HG02884 (cell line): ENCODE results near the gene HOXC11.
A peak's percentile ranks its signal among the peaks of the same experiment; 100 is the strongest.

Source experiments
- ATAC-seq: cut with Tn5 transposase; IDR thresholded peaks from one replicate; pipeline ENCODE4 v1.9.1; 2021; ENCODE audit warnings: mild to moderate bottlenecking, moderate library complexity; ENCODE audit not compliant: unreplicated experiment

Gene HOXC11

GRCh38 chr12:54007538-54008259, 34.8 kb downstream of the HOXC11 start:
- ATAC-seq = no peak

DNA sequence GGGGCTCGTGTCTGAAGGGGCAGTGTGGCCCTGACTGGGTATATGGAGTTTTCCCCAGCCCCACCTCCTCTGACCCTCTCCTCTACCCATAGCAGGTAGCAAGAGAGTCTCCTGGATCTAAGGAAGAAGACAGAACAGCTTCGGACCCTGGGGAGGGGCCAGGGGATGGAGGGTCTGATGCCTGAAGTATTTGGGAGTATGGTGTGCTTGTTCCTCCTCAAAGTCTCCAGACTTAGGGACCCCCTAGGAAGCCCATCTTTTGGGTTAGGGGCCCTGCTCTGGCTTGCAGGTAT, 35.3 kb downstream of the HOXC11 start:
- no peak for ATAC-seq

- no peak for ATAC-seq
Measured at GRCh38 chr12:54009171-54010052, 36.5 kb downstream of the HOXC11 start.

- ATAC-seq = no peak
Measured at GRCh38 chr12:54010053-54010971, 37.4 kb downstream of the HOXC11 start.

DNA sequence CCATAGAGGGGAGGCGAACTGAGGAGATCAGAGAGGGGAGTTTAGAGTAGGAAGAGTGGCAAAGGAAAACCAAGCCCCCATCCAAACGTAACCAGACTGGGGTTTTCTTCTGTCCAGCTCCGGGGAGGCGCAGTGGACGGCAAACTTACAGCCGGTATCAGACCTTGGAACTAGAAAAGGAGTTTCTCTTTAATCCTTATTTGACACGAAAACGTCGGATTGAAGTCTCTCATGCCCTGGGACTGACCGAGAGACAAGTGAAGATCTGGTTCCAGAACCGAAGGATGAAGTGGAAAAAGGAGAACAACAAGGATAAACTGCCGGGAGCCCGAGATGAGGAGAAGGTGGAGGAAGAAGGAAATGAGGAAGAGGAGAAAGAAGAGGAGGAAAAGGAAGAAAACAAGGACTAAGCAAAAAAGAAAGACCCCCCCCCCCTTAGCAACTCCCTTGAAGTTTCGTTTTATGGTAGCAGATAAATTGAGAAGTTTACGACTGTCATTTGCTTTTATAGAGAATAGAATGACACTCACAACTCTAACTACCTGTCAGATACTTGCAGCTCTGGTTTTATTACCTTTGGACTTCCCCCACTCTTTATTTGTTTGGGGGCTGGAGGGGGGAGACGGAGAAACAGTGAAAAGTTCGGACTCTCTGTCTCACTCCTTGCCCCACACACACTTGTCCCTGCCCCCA, 38.2 kb downstream of the HOXC11 start:
- ATAC-seq = no peak

DNA sequence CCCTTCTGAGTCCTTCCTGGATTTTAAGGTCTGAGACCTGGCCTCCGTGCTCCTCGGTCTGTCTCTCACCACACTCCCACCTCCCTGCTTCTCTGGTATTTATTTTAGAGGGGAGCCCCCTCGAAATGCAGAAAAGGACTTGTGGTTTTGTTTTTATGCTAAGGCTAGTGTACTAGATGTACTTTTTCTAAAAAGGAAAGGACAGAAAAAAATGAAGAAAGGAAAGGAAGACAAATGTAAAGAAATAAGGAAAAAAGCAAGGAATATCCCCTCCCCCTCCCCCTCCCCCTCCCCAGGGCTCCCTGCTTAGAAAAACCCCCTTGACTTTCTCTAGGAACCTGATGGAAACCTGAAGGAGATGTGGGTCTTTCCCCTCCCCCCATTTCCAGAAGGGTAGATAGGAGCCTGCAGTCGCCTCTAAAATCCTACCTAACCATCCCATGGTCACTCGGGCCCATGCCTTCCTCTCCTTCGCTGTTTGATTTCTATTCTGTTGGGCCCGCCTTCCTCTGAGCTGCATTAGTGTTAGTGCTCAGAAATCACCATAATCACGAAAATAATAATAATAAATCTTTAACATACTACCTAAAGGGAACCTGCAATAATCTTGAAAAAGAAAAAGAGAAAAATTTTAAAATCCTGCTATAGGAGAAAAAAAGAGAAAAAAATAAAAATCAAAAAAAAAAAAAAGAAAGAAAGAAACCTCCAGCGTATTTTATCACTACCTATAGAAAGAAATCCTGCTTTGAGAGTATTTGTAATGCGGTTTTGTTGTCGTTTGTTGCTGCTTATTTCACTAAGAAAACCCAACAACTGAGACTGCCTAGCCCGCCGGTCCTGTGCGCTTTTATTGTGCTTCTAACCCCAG, 39.0 kb downstream of the HOXC11 start:
- no peak for ATAC-seq

GRCh38 chr12:54012631-54013409, 39.9 kb downstream of the HOXC11 start:
- no peak for ATAC-seq

DNA sequence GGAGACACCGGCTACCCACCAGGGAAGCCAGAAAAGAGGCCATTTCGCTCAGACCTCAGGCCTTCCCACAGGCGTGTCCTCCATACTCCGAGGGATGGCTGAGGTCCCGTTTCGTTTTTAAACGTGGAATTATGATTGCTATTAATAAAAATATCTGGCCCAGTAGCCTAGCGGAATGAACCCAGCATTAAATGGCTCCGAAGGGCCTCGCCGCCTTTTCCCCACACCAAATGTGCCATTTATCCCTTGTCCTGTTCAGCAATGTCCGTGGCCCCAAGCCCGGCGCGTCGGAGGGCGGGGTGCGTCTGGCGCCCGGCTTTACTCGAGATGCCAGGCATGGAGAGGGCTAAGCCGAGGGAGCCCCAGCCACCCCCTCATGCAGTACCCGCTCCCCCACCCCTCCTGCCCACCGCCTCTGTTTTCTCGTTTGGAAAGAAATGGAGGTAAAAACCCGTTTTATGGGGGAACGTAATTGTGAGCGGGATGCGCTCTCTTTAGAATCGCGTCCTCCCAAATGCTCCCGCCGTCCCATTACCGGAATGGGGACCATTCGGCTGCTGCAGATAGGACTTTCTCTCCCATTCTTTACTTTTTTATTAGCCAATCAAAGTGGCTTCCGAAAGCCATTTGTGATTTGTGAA, 41.6 kb downstream of the HOXC11 start:
- ATAC-seq = no peak

DNA sequence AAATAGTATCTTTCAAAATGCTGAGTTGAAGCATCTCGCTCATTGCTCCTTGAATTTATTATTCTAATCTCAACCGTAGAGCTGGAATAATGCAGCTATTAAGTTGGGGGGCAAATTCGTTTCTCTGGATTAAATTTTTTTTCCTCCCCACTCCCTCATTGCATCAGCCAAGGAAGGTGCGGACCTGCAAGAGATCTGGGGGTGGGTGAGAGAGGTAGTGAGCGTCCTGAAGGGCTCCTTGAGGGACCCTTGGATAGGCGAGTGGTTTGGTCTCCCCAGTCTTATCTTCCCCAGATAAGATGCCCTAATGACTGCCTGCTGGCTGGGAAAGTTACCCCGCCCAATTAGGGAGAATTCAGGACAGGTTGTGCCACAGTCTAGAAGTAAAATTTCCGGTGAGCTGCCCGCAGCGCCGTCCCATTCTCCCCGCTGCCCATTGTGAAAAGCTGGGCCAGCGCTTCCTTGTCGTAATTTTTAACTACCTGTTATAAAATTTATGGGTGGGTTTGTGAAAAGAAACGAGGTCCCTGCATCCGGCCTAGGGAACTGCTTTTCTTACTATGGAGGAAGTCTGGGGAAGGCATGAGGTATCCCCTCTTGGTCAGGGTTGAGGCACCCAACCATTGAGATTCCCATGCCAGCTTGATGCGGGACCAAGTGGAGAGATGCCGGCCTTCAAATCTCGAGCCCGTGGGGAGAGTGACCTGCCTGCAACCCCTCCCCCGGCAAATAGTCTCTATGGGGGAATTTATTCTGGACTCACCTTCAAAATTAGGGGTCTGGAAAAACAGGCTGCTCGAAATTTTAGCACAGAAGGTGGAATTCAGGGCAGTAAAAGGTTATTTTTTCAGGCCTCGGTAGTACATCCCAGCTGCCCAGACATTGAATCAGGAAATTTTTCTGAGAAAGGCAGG, 42.3 kb downstream of the HOXC11 start:
- ATAC-seq = no peak

DNA sequence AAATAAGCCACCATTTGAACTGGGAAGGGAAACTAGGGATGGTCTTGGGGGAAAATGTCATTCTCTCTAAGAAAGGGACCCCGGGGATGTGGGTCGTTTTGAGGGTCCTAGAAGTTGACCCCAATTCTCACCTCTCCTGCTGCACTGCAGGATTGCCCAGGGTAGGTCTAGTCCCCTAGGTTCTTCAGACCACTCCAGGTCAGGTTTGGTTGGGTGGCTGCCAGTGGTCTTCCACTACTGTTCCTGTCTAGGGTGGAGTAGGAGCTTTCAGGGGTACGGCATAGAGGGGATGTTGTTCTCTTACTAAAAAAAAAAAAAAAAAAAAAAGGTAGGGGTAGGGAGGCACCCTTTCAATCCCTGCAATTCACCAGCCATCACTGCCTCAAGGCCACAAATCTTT, 43.1 kb downstream of the HOXC11 start:
- ATAC-seq = no peak

GRCh38 chr12:54016478-54016964, 43.6 kb downstream of the HOXC11 start:
- ATAC-seq = no peak

- peak; percentile 9 for ATAC-seq
Measured at GRCh38 chr12:54017027-54017788, 44.3 kb downstream of the HOXC11 start.

- peak; percentile 54 for ATAC-seq
Measured at GRCh38 chr12:54017878-54018467, 45.0 kb downstream of the HOXC11 start.

GRCh38 chr12:54018468-54018984, 45.6 kb downstream of the HOXC11 start:
- ATAC-seq = no peak

- ATAC-seq = no peak
Measured at GRCh38 chr12:54019091-54019811, 46.3 kb downstream of the HOXC11 start.
